GM10266 (cell line): ENCODE measurements around the gene PCED1B.

ENCODE experiments used
- DNase-seq: peaks from one replicate; pipeline ENCODE4 v3.0.0; 2012; ENCODE audit errors: extremely low spot score
- CTCF ChIP-seq: IDR thresholded peaks from 2 replicates; pipeline ENCODE4 v1.5.1; 2012; ENCODE audit warnings: mild to moderate bottlenecking, low read depth; ENCODE audit not compliant: control insufficient read depth, insufficient read depth; ENCODE audit errors: missing control alignments

PCED1B gene

GRCh38 chr12:47144769-47145168 lies 65.3 kb downstream of the PCED1B start:
- DNase-seq, result no peak
- no peak for TF ChIP-seq CTCF

- no peak for TF ChIP-seq CTCF
- DNase-seq, result no peak
These were observed 65.8 kb downstream of the PCED1B start for GRCh38 chr12:47145188-47145587.

GRCh38 chr12:47147739-47148138 lies 68.3 kb downstream of the PCED1B start:
- no peak for TF ChIP-seq CTCF
- DNase-seq, result no peak

GRCh38 chr12:47149146-47149545 lies 69.7 kb downstream of the PCED1B start:
- TF ChIP-seq CTCF, result no peak
- DNase-seq, result no peak

- no peak for DNase-seq
- TF ChIP-seq CTCF, result no peak
These were observed 72.7 kb downstream of the PCED1B start for GRCh38 chr12:47152095-47152494.

GRCh38 chr12:47155457-47156166 lies 76.2 kb downstream of the PCED1B start:
- DNase-seq, result no peak
- no peak for TF ChIP-seq CTCF

GRCh38 chr12:47156167-47156736 lies 76.8 kb downstream of the PCED1B start:
- DNase-seq, result no peak
- no peak for TF ChIP-seq CTCF
